Activated CD4-positive, alpha-beta T cell treated with anti-CD3 and anti-CD28 coated beads for 36 hours (primary cell): ENCODE measurements around the gene SHC4. TPM values are rescaled to one million over a fixed set of nuclear protein-coding genes. Genes with fewer than 3 reads are reported as not detected.
A peak's percentile ranks its signal among the peaks of the same experiment; 100 is the strongest.

Source experiments
- ATAC-seq: fragments of 200-7000 bp; cut with Tn5 transposase; one replicate; pipeline ENCODE4 v1.10.0; 2021; ENCODE audit warnings: mild to moderate bottlenecking, moderate library complexity
- CTCF ChIA-PET: fragments of 350-600 bp; sonication (Branson Sonifier 250); formaldehyde crosslinking; loops from one replicate; lab custom pipeline; 2021; ENCODE audit warnings: antibody characterized with exemption; lab: Charles Lee
- POLR2A ChIA-PET: fragments of 350-600 bp; sonication (Branson Sonifier 250); formaldehyde crosslinking; loops from one replicate; lab custom pipeline; 2021; ENCODE audit warnings: antibody characterized with exemption, inconsistent platforms; lab: Charles Lee
- DNase-seq: peaks from one replicate; pipeline ENCODE4 v3.0.0-alpha.2; 2020
- H3K27ac Mint-ChIP-seq: one replicate; pipeline ENCODE4 v1.8.0; 2021; ENCODE audit warnings: mixed read lengths
- H3K27me3 Mint-ChIP-seq: one replicate; pipeline ENCODE4 v1.8.0; 2021; ENCODE audit warnings: mixed read lengths
- H3K36me3 Mint-ChIP-seq: one replicate; pipeline ENCODE4 v1.8.0; 2021; ENCODE audit warnings: low read depth, mixed read lengths
- H3K4me1 Mint-ChIP-seq: one replicate; pipeline ENCODE4 v1.8.0; 2021; ENCODE audit warnings: mixed read lengths
- H3K4me3 Mint-ChIP-seq: one replicate; pipeline ENCODE4 v1.8.0; 2021; ENCODE audit warnings: mild to moderate bottlenecking, moderate library complexity, mixed read lengths
- H3K9me3 Mint-ChIP-seq: one replicate; pipeline ENCODE4 v1.8.0; 2021; ENCODE audit warnings: low read depth, mixed read lengths
- intact Hi-C, 2 experiments: fragments of 100-400 bp; cut with DNase I in 1 of 2; cut with micrococcal nuclease in 1 of 2; formaldehyde crosslinking; loops; one replicate each; pipeline versions ENCODE4 v1.14.2 to v1.15.1; 2022 to 2024; cut with DNase I, micrococcal nuclease
- total RNA-seq, 2 experiments: library from RNA; stranded (reverse); gene quantifications; one replicate each; pipeline ENCODE4 v1.2.3, GENCODE V29; 2021

Gene SHC4
- total RNA-seq, 2 experiments from 2014 or later: 1.4 TPM

- intact Hi-C loops: no loop called here
- Mint-ChIP-seq H3K9me3 (no peaks in the 10 kb centered on the region), H3K27ac (no peak overlapping the region), H3K36me3 (no peaks in the 10 kb centered on the region), H3K4me1 (peaks cover 2% of the 10 kb centered on the region), H3K27me3 (peaks cover 23% of the 10 kb centered on the region), H3K4me3 (no peak overlapping the region)
- ChIA-PET POLR2A (no interaction called here), CTCF (interaction anchor here (1.7 to 1.9 kb wide), 2 partner anchors 22 to 76 kb away, joined by 3 to 5 read pairs; partner anchors contain the start of gene EID1)
- DNase-seq (no peak), ATAC-seq (no peak)
Measured at GRCh38 chr15:48899793-48900192, 63.9 kb downstream of the SHC4 start.

- CTCF ChIA-PET: interaction anchor here (1.9 kb wide), 1 partner anchor 77 kb away, joined by 5 read pairs; no protein-coding TSS in a partner anchor
- no peak overlapping the region for H3K27ac Mint-ChIP-seq
- H3K4me3 Mint-ChIP-seq: no peak overlapping the region
- no peaks in the 10 kb centered on the region for H3K9me3 Mint-ChIP-seq
- POLR2A ChIA-PET: interaction anchor here (0.6 kb wide), 1 partner anchor 7 kb away, joined by 6 read pairs; no protein-coding TSS in a partner anchor
- DNase-seq (no peak), ATAC-seq (no peak)
- intact Hi-C loops: no loop called here
- peaks cover 28% of the 10 kb centered on the region for H3K27me3 Mint-ChIP-seq
- H3K36me3 Mint-ChIP-seq: no peaks in the 10 kb centered on the region
- H3K4me1 Mint-ChIP-seq: peaks cover 2% of the 10 kb centered on the region
Measured at GRCh38 chr15:48898446-48898845, 65.3 kb downstream of the SHC4 start.

DNA sequence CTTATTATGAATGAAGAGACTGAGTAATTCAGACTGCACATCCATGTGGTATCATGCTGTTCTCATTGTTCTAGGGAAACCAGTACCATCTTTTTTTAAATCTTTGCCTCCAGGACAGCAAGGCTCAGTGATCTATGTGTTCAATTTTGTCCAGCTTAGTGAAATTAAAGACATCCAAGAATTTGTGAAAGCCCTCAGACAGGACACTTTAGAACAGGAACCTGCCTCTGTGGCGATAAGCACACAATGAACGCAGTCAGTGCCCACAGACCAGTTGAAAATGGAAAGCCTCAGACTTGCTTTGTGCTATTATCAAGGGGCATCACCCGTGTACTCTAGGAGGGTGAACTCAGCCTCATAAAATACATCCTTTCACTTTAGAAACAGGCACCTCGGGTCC, 65.7 kb downstream of the SHC4 start:
- Mint-ChIP-seq H3K27me3 (peaks cover 28% of the 10 kb centered on the region), H3K4me3 (no peak overlapping the region), H3K4me1 (peaks cover 2% of the 10 kb centered on the region), H3K27ac (no peak overlapping the region), H3K36me3 (no peaks in the 10 kb centered on the region), H3K9me3 (no peaks in the 10 kb centered on the region)
- CTCF ChIA-PET: interaction anchor here (1.9 kb wide), 1 partner anchor 78 kb away, joined by 5 read pairs; no protein-coding TSS in a partner anchor
- DNase-seq (no peak), ATAC-seq (no peak)
- intact Hi-C loops: no loop called here
- POLR2A ChIA-PET: no interaction called here

DNA sequence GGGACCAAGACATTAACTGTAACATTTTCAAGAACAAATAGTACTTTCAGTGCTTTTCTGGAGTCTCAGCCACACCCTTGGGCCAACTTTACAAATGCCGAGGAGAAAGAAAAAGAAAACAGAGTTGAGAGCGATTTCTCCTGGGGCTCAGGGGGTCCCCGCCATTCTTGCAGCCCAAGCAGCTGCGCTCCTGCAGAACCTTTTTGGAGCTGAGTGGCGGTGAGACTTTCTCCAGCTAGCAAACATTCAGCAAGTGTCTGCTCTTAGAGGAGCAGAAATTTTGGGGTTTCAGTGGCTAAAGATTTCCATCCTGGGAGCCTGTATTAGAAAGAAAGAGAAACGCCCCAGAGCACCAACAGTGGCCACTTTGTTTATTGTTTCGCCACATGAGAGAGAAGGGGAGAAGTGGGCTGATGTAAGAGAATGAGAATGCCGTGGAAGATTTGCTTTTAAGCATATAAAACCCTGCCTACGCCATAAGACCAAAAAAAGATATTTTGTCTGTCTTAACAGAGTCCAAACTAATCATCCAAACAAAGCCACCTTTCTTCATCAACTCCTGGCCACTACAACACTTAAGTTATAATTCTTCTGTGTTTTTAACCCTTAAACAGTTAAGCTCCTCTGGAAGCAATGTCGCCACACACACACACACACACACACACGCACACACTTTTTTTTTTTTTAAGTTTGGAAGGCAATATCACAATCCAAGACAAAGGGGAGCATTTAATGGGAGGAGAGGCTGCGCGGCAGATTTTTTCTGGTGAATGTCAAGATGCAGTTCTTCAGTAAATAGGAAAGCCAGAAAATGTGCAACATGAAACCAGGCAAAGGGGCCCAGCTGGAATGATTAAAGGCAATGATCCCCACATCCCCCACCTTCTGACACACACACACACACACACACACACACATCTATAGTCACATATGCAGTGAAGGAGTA, 66.6 kb downstream of the SHC4 start:
- ATAC-seq (no peak), DNase-seq (no peak)
- Mint-ChIP-seq H3K4me1 (peaks cover 2% of the 10 kb centered on the region), H3K27me3 (peaks cover 28% of the 10 kb centered on the region), H3K27ac (no peak overlapping the region), H3K9me3 (no peaks in the 10 kb centered on the region), H3K4me3 (no peak overlapping the region), H3K36me3 (no peaks in the 10 kb centered on the region)
- intact Hi-C loops: no loop called here
- ChIA-PET CTCF (interaction anchor here (1.4 kb wide), 1 partner anchor 9 kb away, joined by 3 read pairs; no protein-coding TSS in a partner anchor), POLR2A (no interaction called here)

GRCh38 chr15:48893311-48893710, 70.4 kb downstream of the SHC4 start:
- Mint-ChIP-seq H3K36me3 (no peaks in the 10 kb centered on the region), H3K4me3 (no peak overlapping the region), H3K4me1 (peaks cover 2% of the 10 kb centered on the region), H3K9me3 (no peaks in the 10 kb centered on the region), H3K27ac (no peak overlapping the region), H3K27me3 (peaks cover 28% of the 10 kb centered on the region)
- POLR2A ChIA-PET: no interaction called here
- CTCF ChIA-PET: no interaction called here
- intact Hi-C loops: no loop called here
- DNase-seq (no peak), ATAC-seq (no peak)

GRCh38 chr15:48891232-48891765, 72.4 kb downstream of the SHC4 start:
- Mint-ChIP-seq H3K36me3 (no peaks in the 10 kb centered on the region), H3K4me3 (no peak overlapping the region), H3K9me3 (no peaks in the 10 kb centered on the region), H3K4me1 (peaks cover 11% of the 10 kb centered on the region), H3K27me3 (peaks cover 16% of the 10 kb centered on the region), H3K27ac (no peak overlapping the region)
- POLR2A ChIA-PET: interaction anchor here (0.6 kb wide), 1 partner anchor 7 kb away, joined by 6 read pairs; no protein-coding TSS in a partner anchor
- no peak for DNase-seq
- intact Hi-C loops: no loop called here
- CTCF ChIA-PET: interaction anchor here (0.8 to 1.7 kb wide), 2 partner anchors 29 to 46 kb away, joined by 4 read pairs; no protein-coding TSS in a partner anchor
- ATAC-seq: no peak

DNA sequence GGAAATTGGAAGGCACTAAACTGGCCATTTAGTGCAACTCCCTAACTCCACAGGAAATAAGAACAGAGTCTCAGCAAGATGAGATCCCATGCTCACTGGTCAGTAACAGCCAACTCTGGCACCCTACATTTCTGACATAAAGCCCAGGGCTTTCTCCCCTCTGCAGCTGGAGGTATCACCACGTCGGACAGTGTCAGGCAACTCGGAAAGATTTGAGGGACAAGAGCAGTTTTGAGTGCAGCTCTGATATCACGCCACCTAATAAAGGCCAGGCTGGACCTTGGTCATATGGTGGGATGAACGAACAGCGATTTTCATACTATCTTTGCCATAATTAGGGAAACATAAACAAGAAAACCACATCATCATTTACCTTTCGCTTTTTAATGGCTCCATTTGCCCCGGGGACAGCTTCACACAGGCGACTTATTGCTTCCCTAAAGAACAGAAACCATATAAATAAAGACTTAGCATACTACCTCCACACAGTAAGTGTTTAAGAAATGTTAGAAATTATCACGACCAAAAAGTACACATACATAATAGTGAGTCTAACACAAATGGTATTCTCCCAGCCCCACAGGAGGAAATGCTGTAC, 73.2 kb downstream of the SHC4 start:
- Mint-ChIP-seq H3K36me3 (no peaks in the 10 kb centered on the region), H3K9me3 (no peaks in the 10 kb centered on the region), H3K4me3 (no peak overlapping the region), H3K4me1 (peaks cover 11% of the 10 kb centered on the region), H3K27ac (no peak overlapping the region), H3K27me3 (peaks cover 16% of the 10 kb centered on the region)
- DNase-seq: no peak
- ChIA-PET POLR2A (interaction anchor here (0.6 kb wide), 1 partner anchor 8 kb away, joined by 6 read pairs; no protein-coding TSS in a partner anchor), CTCF (interaction anchor here (1.1 to 1.7 kb wide), 3 partner anchors 29 to 85 kb away, joined by 3 to 4 read pairs (median 3); no protein-coding TSS in a partner anchor)
- intact Hi-C loops: no loop called here
- no peak for ATAC-seq

- Mint-ChIP-seq H3K4me1 (peaks cover 11% of the 10 kb centered on the region), H3K9me3 (no peaks in the 10 kb centered on the region), H3K36me3 (no peaks in the 10 kb centered on the region), H3K27ac (no peak overlapping the region), H3K27me3 (peaks cover 13% of the 10 kb centered on the region), H3K4me3 (no peak overlapping the region)
- ChIA-PET POLR2A (no interaction called here), CTCF (interaction anchor here (0.7 to 1.7 kb wide), 4 partner anchors 28 to 86 kb away, joined by 3 to 4 read pairs (median 3); no protein-coding TSS in a partner anchor)
- intact Hi-C loops: loop anchor here in 1 of 2 experiments (2.0 kb wide), 1 partner anchor 73 kb away; the partner anchor contains the start of gene SHC4
- ATAC-seq (no peak), DNase-seq (no peak)
Measured at GRCh38 chr15:48889925-48890324, 73.8 kb downstream of the SHC4 start.

DNA sequence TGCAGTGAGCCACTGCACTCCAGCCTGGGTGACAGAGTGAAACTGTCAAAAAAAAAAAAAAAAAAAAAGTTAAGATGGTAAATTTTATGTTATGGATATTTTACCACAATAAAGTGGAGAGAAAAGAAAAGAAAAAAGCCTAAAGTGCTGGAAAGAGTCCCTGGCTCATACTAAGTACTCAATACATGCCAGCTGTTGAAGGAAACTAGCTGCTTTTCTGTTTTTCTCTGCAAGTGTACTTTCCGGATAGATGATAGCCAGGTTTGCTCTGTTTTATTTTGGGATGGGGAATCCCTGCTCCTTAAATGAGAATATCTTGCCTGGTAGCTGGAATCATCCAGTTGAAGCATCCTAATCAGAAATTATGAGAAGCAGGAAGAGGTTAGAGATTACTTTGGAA, 74.9 kb downstream of the SHC4 start:
- ChIA-PET POLR2A (no interaction called here), CTCF (interaction anchor here (0.7 to 2.7 kb wide), 2 partner anchors 11 to 37 kb away, joined by 3 to 7 read pairs; partner anchors contain the start of gene EID1)
- DNase-seq (no peak), ATAC-seq (no peak)
- Mint-ChIP-seq H3K36me3 (no peaks in the 10 kb centered on the region), H3K27ac (no peak overlapping the region), H3K4me3 (no peak overlapping the region), H3K9me3 (no peaks in the 10 kb centered on the region), H3K27me3 (peaks cover 13% of the 10 kb centered on the region), H3K4me1 (peaks cover 11% of the 10 kb centered on the region)
- intact Hi-C loops: loop anchor here in 1 of 2 experiments (2.0 kb wide), 1 partner anchor 74 kb away; the partner anchor contains the start of gene SHC4

GRCh38 chr15:48888191-48888590, 75.5 kb downstream of the SHC4 start:
- CTCF ChIA-PET: interaction anchor here (1.4 to 2.7 kb wide), 2 partner anchors 10 to 29 kb away, joined by 4 to 7 read pairs; partner anchors contain the start of gene EID1
- intact Hi-C loops: loop anchor here in 1 of 2 experiments (2.0 kb wide), 1 partner anchor 75 kb away; the partner anchor contains the start of gene SHC4
- Mint-ChIP-seq H3K36me3 (no peaks in the 10 kb centered on the region), H3K27ac (no peak overlapping the region), H3K4me3 (no peak overlapping the region), H3K4me1 (peaks cover 11% of the 10 kb centered on the region), H3K9me3 (no peaks in the 10 kb centered on the region), H3K27me3 (peaks cover 15% of the 10 kb centered on the region)
- DNase-seq (peak; percentile 57), ATAC-seq (peak; percentile 90)
- POLR2A ChIA-PET: no interaction called here

DNA sequence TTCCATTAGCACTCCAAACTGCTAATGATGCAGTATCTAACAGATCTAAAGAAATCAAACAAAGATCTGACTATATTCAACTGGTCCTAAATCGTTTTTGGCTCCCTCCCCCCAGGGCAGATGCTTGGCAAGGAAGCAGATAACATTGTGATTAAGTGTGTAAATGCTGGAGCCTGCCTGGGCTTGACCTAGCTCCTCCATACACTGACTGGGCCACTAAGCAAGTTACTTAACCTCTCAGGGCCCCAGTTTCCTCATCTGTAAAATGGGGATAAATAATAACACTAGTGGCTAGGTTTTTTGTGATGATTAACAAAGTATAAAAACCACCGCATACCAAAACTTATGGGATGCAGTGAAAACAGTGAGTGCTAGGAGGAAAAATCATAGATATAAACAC, 76.6 kb downstream of the SHC4 start:
- CTCF ChIA-PET: interaction anchor here (1.4 to 2.7 kb wide), 2 partner anchors 9 to 28 kb away, joined by 4 to 7 read pairs; partner anchors contain the start of gene EID1
- H3K4me1 Mint-ChIP-seq: peaks cover 17% of the 10 kb centered on the region

More for the DNA sequence above, 76.6 kb downstream of the SHC4 start:
- POLR2A ChIA-PET: no interaction called here
- DNase-seq (no peak), ATAC-seq (no peak)
- Mint-ChIP-seq H3K9me3 (no peaks in the 10 kb centered on the region), H3K27ac (no peak overlapping the region), H3K36me3 (no peaks in the 10 kb centered on the region), H3K27me3 (peaks cover 16% of the 10 kb centered on the region), H3K4me3 (no peak overlapping the region)
- intact Hi-C loops: no loop called here
